ENCODE results near the gene ZBTB8B. TPM values are rescaled to one million over a fixed set of nuclear protein-coding genes. Genes with fewer than 3 reads are reported as not detected.
A peak's percentile ranks its signal among the peaks of the same experiment; 100 is the strongest.
"Not testable (repeated sequence)": the region's sequence is repeated elsewhere in the genome, so short reads cannot be mapped to it uniquely, and the experiment has no call there.

The ZBTB8B gene
- total RNA-seq, 1 experiment from 2014 or later: 0.02 TPM

- no peak for DNase-seq (ENCODE audit: low spot score)
These were observed 5.6 kb downstream of the ZBTB8B start for GRCh38 chr1:32470431-32470830.

DNA sequence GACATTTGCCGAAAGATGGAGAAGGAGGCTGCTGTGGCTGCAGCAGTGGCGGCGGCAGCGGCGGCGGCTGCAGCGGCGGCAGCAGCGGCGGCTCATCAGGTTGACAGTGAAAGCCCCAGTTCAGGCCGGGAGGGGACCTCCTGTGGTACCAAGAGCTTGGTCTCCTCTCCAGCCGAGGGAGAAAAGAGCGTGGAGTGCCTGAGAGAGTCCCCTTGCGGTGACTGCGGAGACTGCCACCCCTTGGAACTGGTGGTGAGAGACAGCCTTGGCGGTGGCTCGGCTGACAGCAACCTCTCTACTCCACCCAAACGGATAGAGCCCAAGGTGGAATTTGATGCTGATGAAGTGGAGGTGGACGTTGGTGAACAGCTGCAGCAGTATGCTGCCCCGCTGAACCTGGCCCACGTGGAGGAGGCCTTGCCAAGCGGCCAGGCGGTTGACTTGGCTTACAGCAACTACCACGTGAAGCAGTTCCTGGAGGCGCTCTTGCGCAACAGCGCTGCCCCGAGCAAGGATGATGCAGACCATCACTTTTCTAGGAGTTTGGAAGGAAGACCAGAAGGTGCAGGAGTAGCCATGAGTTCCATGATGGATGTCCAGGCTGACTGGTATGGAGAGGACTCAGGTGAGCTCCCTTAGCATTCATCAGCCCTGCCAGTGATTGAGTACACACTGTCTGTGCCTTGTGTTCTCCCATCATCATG lies 6.3 kb downstream of the ZBTB8B start:
- no peak for DNase-seq (ENCODE audit: low spot score)

GRCh38 chr1:32471695-32472362 lies 7.0 kb downstream of the ZBTB8B start:
- no peak for DNase-seq (ENCODE audit: low spot score)

GRCh38 chr1:32472966-32473365 lies 8.1 kb downstream of the ZBTB8B start:
- not testable (repeated sequence) for DNase-seq (ENCODE audit: low spot score)

GRCh38 chr1:32474954-32475353 lies 10.1 kb downstream of the ZBTB8B start:
- DNase-seq (ENCODE audit: low spot score): no peak

GRCh38 chr1:32480003-32480402 lies 15.1 kb downstream of the ZBTB8B start:
- no peak for DNase-seq (ENCODE audit: low spot score)

- no peak for DNase-seq (ENCODE audit: low spot score)
These were observed 15.9 kb downstream of the ZBTB8B start for GRCh38 chr1:32480761-32481160.

DNA sequence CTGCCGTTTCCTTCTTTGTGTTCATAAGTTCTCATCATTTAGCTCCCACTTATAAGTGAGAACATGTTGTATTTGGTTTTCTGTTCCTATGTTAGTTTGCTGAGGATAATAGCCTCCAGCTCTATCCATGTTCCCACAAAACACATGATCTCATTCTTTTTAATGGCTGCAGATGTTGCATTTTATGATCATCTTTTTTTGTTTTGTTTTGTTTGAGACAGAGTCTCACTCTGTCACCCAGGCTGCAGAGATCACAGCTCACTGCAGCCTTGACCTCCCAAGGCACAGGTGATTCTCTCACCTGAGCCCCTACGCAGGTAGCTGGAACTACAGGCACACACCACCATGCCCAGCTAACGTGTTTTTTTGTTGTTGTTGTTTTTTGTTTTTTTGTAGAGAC lies 16.9 kb downstream of the ZBTB8B start:
- DNase-seq (ENCODE audit: low spot score): not testable (repeated sequence)

GRCh38 chr1:32485554-32486255 lies 20.8 kb downstream of the ZBTB8B start:
- DNase-seq (ENCODE audit: low spot score): no peak

GRCh38 chr1:32486463-32487113 lies 21.7 kb downstream of the ZBTB8B start:
- no peak for DNase-seq (ENCODE audit: low spot score)

GRCh38 chr1:32487182-32487581 lies 22.3 kb downstream of the ZBTB8B start:
- no peak for DNase-seq (ENCODE audit: low spot score)

- no peak for DNase-seq (ENCODE audit: low spot score)
These were observed 25.0 kb downstream of the ZBTB8B start for GRCh38 chr1:32489774-32490454.

GRCh38 chr1:32491386-32491785 lies 26.5 kb downstream of the ZBTB8B start:
- no peak for DNase-seq (ENCODE audit: low spot score)

GRCh38 chr1:32494196-32494595 lies 29.3 kb downstream of the ZBTB8B start:
- no peak for DNase-seq (ENCODE audit: low spot score)

GRCh38 chr1:32494711-32495337 lies 30.0 kb downstream of the ZBTB8B start:
- no peak for DNase-seq (ENCODE audit: low spot score)

DNA sequence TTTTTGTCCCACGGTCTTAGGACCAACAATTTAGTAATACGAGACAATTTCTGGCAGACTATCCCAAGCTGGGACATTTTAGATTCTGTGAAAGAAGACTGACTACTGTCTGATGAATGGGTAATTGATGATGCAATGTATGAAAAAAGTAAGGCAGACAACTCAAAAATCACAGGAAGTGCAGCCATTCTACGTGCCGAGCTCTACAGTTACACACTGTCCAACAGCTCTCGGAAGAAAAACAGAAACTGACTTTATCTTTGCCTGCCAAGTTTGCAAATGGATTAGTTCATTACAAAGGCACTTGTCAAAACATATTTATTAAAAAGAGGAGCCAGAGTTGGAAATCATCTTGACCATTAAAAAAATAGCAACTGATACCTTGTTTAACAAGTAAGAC lies 31.3 kb downstream of the ZBTB8B start:
- no peak for DNase-seq (ENCODE audit: low spot score)

DNA sequence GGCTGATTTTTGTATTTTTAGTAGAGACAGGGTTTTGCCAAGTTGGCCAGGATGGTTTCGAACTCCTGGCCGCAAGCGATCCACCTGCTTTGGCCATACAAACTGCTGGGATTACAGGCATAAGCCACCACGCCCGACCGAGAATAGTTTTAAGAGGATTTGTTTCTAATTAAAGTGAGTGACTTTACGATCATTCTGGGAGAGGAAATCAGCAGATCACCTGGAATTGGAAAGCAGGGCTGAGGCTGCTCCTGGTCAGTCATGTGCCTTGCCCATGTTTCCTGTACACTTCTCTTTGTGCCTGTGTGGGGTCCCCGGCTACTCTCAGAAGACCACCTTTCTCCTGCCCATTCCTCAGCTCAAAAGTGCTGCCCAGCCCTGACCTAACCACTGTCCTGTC lies 33.9 kb downstream of the ZBTB8B start:
- DNase-seq (ENCODE audit: low spot score): no peak

DNA sequence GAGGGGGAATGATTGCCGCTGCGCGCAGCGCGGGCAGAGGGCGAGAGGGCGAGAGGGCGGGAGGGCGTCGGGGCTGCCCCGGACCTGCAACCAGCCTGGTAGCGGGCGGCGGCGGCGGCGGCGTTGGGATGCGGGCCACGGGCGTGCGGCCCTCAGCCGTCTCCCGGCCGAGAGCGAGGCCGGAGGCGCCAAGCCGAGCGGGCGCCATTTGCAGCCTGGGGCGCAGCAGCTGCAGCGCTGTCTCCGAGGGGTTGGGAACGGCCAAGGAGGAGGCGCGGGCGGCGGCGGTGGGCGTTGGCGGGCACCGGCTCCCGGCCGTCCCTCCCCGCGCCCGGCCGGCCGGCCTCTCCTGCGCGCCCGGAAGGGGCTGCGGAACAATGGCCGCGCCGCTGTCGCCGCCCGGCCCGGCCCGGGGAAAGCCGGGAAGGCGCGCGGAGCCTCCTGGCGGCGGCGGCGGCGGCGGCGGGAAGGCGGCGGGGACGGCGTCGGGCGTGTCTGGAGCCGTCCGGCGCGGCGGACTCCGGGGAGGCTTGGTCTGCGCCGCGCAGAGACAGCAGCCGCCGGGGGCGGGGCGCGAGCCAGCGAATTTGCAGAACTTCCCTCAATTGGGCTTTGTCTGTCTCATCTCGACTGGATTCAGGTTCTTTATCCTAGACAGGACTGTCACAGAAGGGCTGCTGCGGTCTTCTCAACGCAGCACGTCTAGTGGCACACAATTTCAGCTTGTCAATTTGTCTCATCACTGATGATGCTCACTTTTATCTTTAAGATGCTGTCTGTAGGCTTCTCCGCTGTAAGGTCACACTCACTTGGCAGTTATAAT lies 35.7 kb downstream of the ZBTB8B start:
- peak; percentile 28 for DNase-seq (ENCODE audit: low spot score)

- no peak for DNase-seq (ENCODE audit: low spot score)
These were observed 37.0 kb downstream of the ZBTB8B start for GRCh38 chr1:32501865-32502264.

DNA sequence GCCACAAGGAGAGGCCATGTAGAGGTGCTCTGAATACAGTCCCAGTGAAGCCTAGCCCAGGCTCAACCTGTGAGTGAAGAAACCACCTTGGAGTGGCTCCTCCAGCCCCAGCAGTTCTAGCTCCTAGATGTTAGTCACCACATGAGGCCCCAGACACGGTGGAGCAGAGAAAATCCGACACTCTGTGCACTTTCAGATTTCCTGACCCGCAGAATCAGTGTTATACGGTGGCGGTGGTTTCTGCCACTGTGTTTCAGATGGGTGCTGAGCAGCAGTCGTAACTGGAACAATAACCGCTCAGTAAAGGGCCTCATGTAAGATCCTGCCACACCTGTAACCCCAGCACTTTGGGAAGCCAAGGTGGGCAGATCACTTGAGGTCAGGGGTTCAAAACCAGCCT lies 38.3 kb downstream of the ZBTB8B start:
- no peak for DNase-seq (ENCODE audit: low spot score)

Measured in H4 (cell line).